Neural progenitor cell (in vitro differentiated cells): Measurements from ENCODE around the gene RASL10A. TPM values are rescaled to one million over a fixed set of nuclear protein-coding genes. Genes with fewer than 3 reads are reported as not detected.

Source experiments
- DNase-seq: peaks from one replicate; pipeline ENCODE4 v3.0.0-alpha.2; 2016; ENCODE audit warnings: low spot score
- H2AFZ ChIP-seq: fragments of 200-600 bp; sonication (generic); replicated peaks from 2 replicates; pipeline ENCODE4 v1.6.1; 2016; ENCODE audit warnings: antibody characterized with exemption
- H3F3A ChIP-seq: fragments of 200-600 bp; sonication (generic); 2 replicates; pipeline ENCODE4 v1.6.1; 2016; ENCODE audit warnings: antibody characterized with exemption, low read depth
- H3K27ac ChIP-seq: fragments of 200-600 bp; sonication (generic); 2 replicates; pipeline ENCODE4 v1.5.1; 2016; ENCODE audit warnings: mild to moderate bottlenecking
- H3K27me3 ChIP-seq: fragments of 200-600 bp; sonication (generic); 2 replicates; pipeline ENCODE4 v1.6.1; 2016; ENCODE audit warnings: mild to moderate bottlenecking, moderate library complexity
- H3K36me3 ChIP-seq: fragments of 200-600 bp; sonication (generic); 2 replicates; pipeline ENCODE4 v1.5.1; 2016
- H3K4me1 ChIP-seq: fragments of 200-600 bp; sonication (generic); 2 replicates; pipeline ENCODE4 v1.6.1; 2016; ENCODE audit warnings: mixed run types
- H3K4me2 ChIP-seq: fragments of 200-600 bp; sonication (generic); 2 replicates; pipeline ENCODE4 v1.6.1; 2016
- H3K4me3 ChIP-seq: fragments of 200-600 bp; sonication (generic); 2 replicates; pipeline ENCODE4 v1.5.1; 2016
- H3K79me2 ChIP-seq: fragments of 200-600 bp; sonication (generic); 2 replicates; pipeline ENCODE4 v1.6.1; 2016; ENCODE audit warnings: low read depth
- H3K9ac ChIP-seq: fragments of 200-600 bp; sonication (generic); 2 replicates; pipeline ENCODE4 v1.6.1; 2016
- H3K9me3 ChIP-seq: fragments of 200-600 bp; sonication (generic); 2 replicates; pipeline ENCODE4 v1.5.1; 2016; ENCODE audit warnings: low read depth
- H4K20me1 ChIP-seq: fragments of 200-600 bp; sonication (generic); 2 replicates; pipeline ENCODE4 v1.6.1; 2016; ENCODE audit warnings: low read depth
- H3K27ac Mint-ChIP-seq: 3 replicates; pipeline ENCODE4 v1.8.0; 2021; ENCODE audit warnings: mixed read lengths
- H3K27me3 Mint-ChIP-seq: 2 replicates; pipeline ENCODE4 v1.8.0; 2022; ENCODE audit warnings: low read depth, mild to moderate bottlenecking, inconsistent platforms, moderate library complexity, mixed read lengths; ENCODE audit not compliant: insufficient read depth
- H3K36me3 Mint-ChIP-seq: 3 replicates; pipeline ENCODE4 v1.8.0; 2021; ENCODE audit warnings: mixed read lengths
- H3K4me1 Mint-ChIP-seq: 3 replicates; pipeline ENCODE4 v1.8.0; 2021; ENCODE audit warnings: mixed read lengths
- H3K4me3 Mint-ChIP-seq: 3 replicates; pipeline ENCODE4 v1.8.0; 2021; ENCODE audit warnings: mild to moderate bottlenecking, moderate library complexity, mixed read lengths
- H3K9me3 Mint-ChIP-seq: 3 replicates; pipeline ENCODE4 v1.8.0; 2020; ENCODE audit warnings: mixed read lengths
- EZH2 ChIP-seq: fragments of 200-600 bp; sonication (generic); IDR thresholded peaks from 2 replicates; pipeline ENCODE4 v1.6.1; 2017; ENCODE audit warnings: antibody characterized with exemption, mild to moderate bottlenecking, moderate library complexity
- EZH2phosphoT487 ChIP-seq: fragments of 200-600 bp; sonication (generic); IDR thresholded peaks from 2 replicates; pipeline ENCODE4 v1.6.1; 2017; ENCODE audit warnings: antibody characterized with exemption
- total RNA-seq: library from RNA; depleted of rRNA; stranded (reverse); fragments of >200 nt; gene quantifications from 2 replicates; pipeline ENCODE4 v1.2.3, GENCODE V29; 2015; ENCODE audit warnings: low replicate concordance
- TF ChIP-seq, protein P1 (sequence below): fragments of 200-600 bp; sonication (generic); IDR thresholded peaks from 2 replicates; pipeline ENCODE4 v1.5.1; 2017; ENCODE audit warnings: antibody characterized with exemption, mild to moderate bottlenecking

Gene RASL10A
- total RNA-seq, 1 donor from 2014 or later, result 0.26 TPM

DNA sequence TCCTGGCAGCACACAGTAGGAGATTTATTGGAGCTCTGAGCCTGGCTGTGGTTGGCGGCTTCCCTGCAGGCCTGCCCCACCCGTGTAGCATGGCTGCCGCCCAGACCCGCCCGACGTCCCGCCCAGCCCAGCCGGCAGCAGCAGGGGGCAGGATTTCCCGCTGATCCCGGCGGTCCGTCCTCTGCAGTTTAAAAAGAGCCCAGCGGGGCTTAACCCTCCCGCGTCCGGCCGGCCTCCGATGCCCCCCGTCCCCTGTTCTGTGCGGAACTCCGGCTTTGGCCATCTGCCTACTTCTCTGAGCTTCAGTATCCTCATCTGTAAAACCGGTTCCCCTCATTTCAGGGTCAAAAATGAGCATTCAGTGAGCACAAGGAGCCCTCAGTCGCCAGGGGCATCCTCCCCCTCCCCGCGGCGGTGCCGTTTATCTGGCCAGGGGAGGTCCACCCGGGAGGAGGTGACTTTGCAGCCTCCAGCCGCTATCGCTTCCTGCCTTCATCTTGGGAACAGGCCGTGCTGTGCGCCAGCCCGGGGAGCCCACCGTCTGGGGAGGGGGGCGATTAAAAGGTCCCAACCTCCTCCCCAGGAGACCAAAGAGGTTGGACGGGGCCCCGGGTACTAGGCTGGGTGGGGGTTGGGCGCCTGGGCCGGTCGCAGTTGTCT, 9.2 kb downstream of the RASL10A start, which contains the start of gene GAS2L1:
TSS of gene GAS2L1 (plus strand) at position 476 of the 660 bp plus-strand sequence. CDS start 1,456 bp downstream, outside the sequence.
- peak; percentile 81 for DNase-seq
- no peak for TF ChIP-seq EZH2
- TF ChIP-seq, protein P1, sequence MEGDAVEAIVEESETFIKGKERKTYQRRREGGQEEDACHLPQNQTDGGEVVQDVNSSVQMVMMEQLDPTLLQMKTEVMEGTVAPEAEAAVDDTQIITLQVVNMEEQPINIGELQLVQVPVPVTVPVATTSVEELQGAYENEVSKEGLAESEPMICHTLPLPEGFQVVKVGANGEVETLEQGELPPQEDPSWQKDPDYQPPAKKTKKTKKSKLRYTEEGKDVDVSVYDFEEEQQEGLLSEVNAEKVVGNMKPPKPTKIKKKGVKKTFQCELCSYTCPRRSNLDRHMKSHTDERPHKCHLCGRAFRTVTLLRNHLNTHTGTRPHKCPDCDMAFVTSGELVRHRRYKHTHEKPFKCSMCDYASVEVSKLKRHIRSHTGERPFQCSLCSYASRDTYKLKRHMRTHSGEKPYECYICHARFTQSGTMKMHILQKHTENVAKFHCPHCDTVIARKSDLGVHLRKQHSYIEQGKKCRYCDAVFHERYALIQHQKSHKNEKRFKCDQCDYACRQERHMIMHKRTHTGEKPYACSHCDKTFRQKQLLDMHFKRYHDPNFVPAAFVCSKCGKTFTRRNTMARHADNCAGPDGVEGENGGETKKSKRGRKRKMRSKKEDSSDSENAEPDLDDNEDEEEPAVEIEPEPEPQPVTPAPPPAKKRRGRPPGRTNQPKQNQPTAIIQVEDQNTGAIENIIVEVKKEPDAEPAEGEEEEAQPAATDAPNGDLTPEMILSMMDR, result peak; percentile 17
- Histone ChIP-seq H3K4me2 (peak within 1 kb of the TSS; percentile 84), H3K4me3 (peak within 1 kb of the TSS; percentile 61), H3K36me3 (no peaks in the 10 kb centered on the region), H3K27me3 (peaks cover 13% of the 10 kb centered on the region), H3K9me3 (no peaks in the 10 kb centered on the region), H3K79me2 (no peaks in the 10 kb centered on the region), H3K9ac (no peak within 1 kb of the TSS), H4K20me1 (peaks cover 10% of the 10 kb centered on the region), H3K4me1 (peaks cover 13% of the 10 kb centered on the region), H3F3A (peaks cover 26% of the 10 kb centered on the region), H3K27ac (no peak within 1 kb of the TSS), H2AFZ (peak within 1 kb of the TSS; percentile 84)
- no peaks in the 10 kb centered on the region for H3K9me3 Mint-ChIP-seq
- H3K4me3 Mint-ChIP-seq, result peak within 1 kb of the TSS; percentile 92
- H3K27me3 Mint-ChIP-seq, result peaks cover 13% of the 10 kb centered on the region
- no peaks in the 10 kb centered on the region for H3K36me3 Mint-ChIP-seq
- H3K4me1 Mint-ChIP-seq, result peaks cover 36% of the 10 kb centered on the region
- H3K27ac Mint-ChIP-seq, result no peak within 1 kb of the TSS

DNA sequence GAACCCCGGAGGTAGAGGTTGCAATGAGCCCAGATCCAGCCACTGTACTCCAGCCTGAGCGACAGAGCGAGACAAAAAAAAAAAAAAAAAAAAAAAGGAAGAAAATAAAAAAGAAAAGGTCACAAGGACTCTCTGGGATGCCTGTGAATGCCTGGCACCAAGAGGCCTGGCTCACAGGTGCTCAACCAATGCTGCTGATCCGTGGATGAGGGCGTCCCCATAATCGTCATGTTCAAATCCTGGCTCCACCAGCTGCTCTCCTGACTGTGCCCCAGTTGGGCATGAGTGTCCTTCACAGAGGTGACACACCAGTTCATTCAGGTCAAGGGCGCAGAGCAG, 9.7 kb downstream of the RASL10A start:
- Histone ChIP-seq H3K27me3 (peaks cover 13% of the 10 kb centered on the region), H3K9me3 (no peaks in the 10 kb centered on the region), H3K36me3 (no peaks in the 10 kb centered on the region), H3K79me2 (no peaks in the 10 kb centered on the region), H3K4me3 (peak overlapping the region; percentile 61), H2AFZ (no peak overlapping the region), H3K4me1 (peaks cover 13% of the 10 kb centered on the region), H3K27ac (no peak overlapping the region), H3K4me2 (peak overlapping the region; percentile 84), H3K9ac (no peak overlapping the region), H4K20me1 (peaks cover 8% of the 10 kb centered on the region), H3F3A (peaks cover 30% of the 10 kb centered on the region)
- H3K4me1 Mint-ChIP-seq, result peaks cover 33% of the 10 kb centered on the region
- H3K27me3 Mint-ChIP-seq, result peaks cover 12% of the 10 kb centered on the region
- no peak for DNase-seq
- H3K4me3 Mint-ChIP-seq, result peak overlapping the region; percentile 83
- H3K27ac Mint-ChIP-seq, result no peak overlapping the region
- no peaks in the 10 kb centered on the region for H3K9me3 Mint-ChIP-seq
- no peak for TF ChIP-seq EZH2phosphoT487
- TF ChIP-seq EZH2, result no peak
- TF ChIP-seq, protein P1, result no peak
- H3K36me3 Mint-ChIP-seq, result no peaks in the 10 kb centered on the region

DNA sequence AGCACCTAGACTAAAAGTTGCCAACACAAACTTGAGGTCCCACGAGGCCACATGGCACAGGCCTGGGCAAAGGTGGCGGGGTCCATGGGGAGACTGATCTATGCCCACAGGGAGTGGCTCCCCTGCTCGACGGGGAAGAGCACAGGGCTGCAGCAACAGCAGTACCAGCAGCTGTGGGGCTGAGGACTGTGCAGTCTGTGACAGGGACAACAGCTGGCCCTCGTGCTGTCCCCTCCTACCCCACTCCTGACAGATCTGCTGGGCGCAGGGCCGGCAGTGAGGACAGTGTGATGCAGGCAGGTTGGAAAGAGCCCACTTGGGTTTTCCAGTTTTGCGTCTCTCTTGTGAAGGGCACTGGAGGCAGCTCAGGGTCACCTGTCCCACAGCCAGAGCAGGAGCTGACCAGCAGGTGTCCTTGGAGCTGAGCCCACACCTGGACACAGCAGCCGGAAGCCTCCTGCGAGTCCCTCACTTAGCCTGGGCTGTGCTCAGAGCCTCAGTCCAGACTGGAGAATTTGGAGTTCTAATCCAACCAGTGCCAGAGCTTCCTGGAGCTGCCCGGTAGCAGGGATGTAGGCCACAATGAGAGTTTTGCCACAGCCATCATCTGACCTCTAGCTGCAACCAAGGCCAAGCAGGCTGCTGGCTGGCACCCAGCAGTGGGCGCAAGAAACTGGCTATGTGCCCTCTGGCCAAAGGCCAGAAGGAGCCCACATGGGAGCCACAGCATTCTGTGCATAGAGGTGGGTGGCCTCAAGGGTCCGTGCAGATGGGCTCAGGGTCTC, 12.6 kb downstream of the RASL10A start:
- no peak overlapping the region for H3K27ac ChIP-seq
- peaks cover 20% of the 10 kb centered on the region for H3K27me3 Mint-ChIP-seq
- peaks cover 13% of the 10 kb centered on the region for H3K4me1 ChIP-seq
- H3F3A ChIP-seq, result peaks cover 60% of the 10 kb centered on the region
- H3K9me3 ChIP-seq, result no peaks in the 10 kb centered on the region
- H4K20me1 ChIP-seq, result peaks cover 31% of the 10 kb centered on the region
- no peak overlapping the region for H3K27ac Mint-ChIP-seq
- TF ChIP-seq EZH2phosphoT487 (no peak), EZH2 (no peak)
- TF ChIP-seq, protein P1, result no peak
- H3K36me3 Mint-ChIP-seq, result peaks cover 14% of the 10 kb centered on the region
- no peak overlapping the region for H3K4me2 ChIP-seq
- H3K9ac ChIP-seq, result no peak overlapping the region
- H3K4me3 ChIP-seq, result no peak overlapping the region
- no peaks in the 10 kb centered on the region for H3K79me2 ChIP-seq
- peaks cover 19% of the 10 kb centered on the region for H3K4me1 Mint-ChIP-seq
- DNase-seq, result no peak
- no peaks in the 10 kb centered on the region for H3K36me3 ChIP-seq
- H3K4me3 Mint-ChIP-seq, result no peak overlapping the region
- H3K9me3 Mint-ChIP-seq, result no peaks in the 10 kb centered on the region
- no peak overlapping the region for H2AFZ ChIP-seq
- H3K27me3 ChIP-seq, result peaks cover 8% of the 10 kb centered on the region
